OCI-LY3 (cell line): Measurements from ENCODE around the gene TRERF1.
"Not testable (repeated sequence)": the region's sequence is repeated elsewhere in the genome, so short reads cannot be mapped to it uniquely, and the experiment has no call there.

Experiments used
- H2AFZ ChIP-seq: fragments of 200-600, 300-600 bp; shearing (Covaris generic); 2 replicates; pipeline ENCODE4 v1.6.0; 2014; ENCODE audit warnings: antibody characterized with exemption, low read depth, low read length
- H3K27ac ChIP-seq: fragments of 200-600, 300-600 bp; sonication (generic); 2 replicates; pipeline ENCODE4 v1.5.1; 2014; ENCODE audit warnings: mild to moderate bottlenecking, low read length, moderate library complexity, mixed read lengths
- H3K27me3 ChIP-seq: fragments of 200-600, 300-600 bp; sonication (generic); 2 replicates; pipeline ENCODE4 v1.6.1; 2014; ENCODE audit warnings: low read depth, low read length, mixed read lengths
- H3K36me3 ChIP-seq: fragments of 200-600, 300-600 bp; sonication (generic); replicated peaks from 2 replicates; pipeline ENCODE3; 2014; ENCODE audit warnings: low read depth, low read length, mixed read lengths
- H3K4me1 ChIP-seq: fragments of 300-600, 200-600 bp; sonication (generic); 2 replicates; pipeline ENCODE4 v1.6.1; 2014; ENCODE audit warnings: low read length, mixed read lengths
- H3K4me2 ChIP-seq: fragments of 200-600, 300-600 bp; sonication (generic); 2 replicates; pipeline ENCODE4 v1.6.1; 2014; ENCODE audit warnings: low read length, mixed read lengths
- H3K4me3 ChIP-seq: fragments of 300-600, 200-600 bp; sonication (generic); 2 replicates; pipeline ENCODE4 v1.5.1; 2014; ENCODE audit warnings: antibody characterized with exemption, mild to moderate bottlenecking, low read length, moderate library complexity
- H3K79me2 ChIP-seq: fragments of 300-600, 200-600 bp; shearing (Covaris generic); 2 replicates; pipeline ENCODE4 v1.6.1; 2014; ENCODE audit warnings: mild to moderate bottlenecking, low read length, mixed read lengths
- H3K9ac ChIP-seq: fragments of 300-600, 200-600 bp; shearing (Covaris generic); 2 replicates; pipeline ENCODE4 v1.6.0; 2014; ENCODE audit warnings: mild to moderate bottlenecking, low read length, moderate library complexity
- H3K9me3 ChIP-seq: fragments of 200-600, 300-600 bp; shearing (Covaris generic); 2 replicates; pipeline ENCODE4 v1.6.1; 2014; ENCODE audit warnings: low read length, mixed read lengths; ENCODE audit not compliant: insufficient read depth
- H4K20me1 ChIP-seq: fragments of 200-600, 300-600 bp; sonication (generic); 2 replicates; pipeline ENCODE4 v1.6.1; 2016; ENCODE audit warnings: low read length, mixed read lengths; ENCODE audit not compliant: insufficient read depth
- EZH2phosphoT487 ChIP-seq: fragments of 200-600 bp; shearing (Covaris generic); IDR thresholded peaks from 2 replicates; pipeline ENCODE4 v1.6.1; 2018; ENCODE audit warnings: antibody characterized with exemption, mixed run types, low read depth
- TF ChIP-seq, protein P1 (sequence below): fragments of 200-600, 300-600 bp; sonication (generic); IDR thresholded peaks from 2 replicates; pipeline ENCODE4 v1.5.1; 2014; ENCODE audit warnings: antibody characterized with exemption, low read length, low read depth

TRERF1 gene

DNA sequence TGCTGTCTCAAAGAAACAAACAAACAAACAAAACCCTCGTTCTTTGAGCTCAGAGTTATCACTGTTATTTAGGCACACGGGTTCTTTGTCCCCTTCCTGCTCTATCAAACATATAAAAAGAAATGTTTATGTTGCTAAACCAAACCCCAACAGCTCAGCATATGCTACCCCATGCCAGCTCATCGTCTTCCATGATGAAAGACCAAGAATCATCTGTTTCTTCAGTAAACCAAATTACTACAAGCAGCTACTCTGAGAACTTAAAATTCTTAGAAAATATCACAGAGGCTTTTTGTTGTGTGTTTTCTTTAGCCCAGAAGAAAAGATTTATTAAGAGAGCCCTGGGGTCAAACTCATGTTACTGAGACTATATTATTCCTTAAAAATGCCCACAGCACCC is 4.7 kb downstream of the TRERF1 start:
- H2AFZ ChIP-seq: no peak overlapping the region

GRCh38 chr6:42446370-42446769 is 5.4 kb downstream of the TRERF1 start:
- Histone ChIP-seq H3K27me3 (no peaks in the 10 kb centered on the region), H3K4me1 (peaks cover 48% of the 10 kb centered on the region)
- TF ChIP-seq, protein P1, sequence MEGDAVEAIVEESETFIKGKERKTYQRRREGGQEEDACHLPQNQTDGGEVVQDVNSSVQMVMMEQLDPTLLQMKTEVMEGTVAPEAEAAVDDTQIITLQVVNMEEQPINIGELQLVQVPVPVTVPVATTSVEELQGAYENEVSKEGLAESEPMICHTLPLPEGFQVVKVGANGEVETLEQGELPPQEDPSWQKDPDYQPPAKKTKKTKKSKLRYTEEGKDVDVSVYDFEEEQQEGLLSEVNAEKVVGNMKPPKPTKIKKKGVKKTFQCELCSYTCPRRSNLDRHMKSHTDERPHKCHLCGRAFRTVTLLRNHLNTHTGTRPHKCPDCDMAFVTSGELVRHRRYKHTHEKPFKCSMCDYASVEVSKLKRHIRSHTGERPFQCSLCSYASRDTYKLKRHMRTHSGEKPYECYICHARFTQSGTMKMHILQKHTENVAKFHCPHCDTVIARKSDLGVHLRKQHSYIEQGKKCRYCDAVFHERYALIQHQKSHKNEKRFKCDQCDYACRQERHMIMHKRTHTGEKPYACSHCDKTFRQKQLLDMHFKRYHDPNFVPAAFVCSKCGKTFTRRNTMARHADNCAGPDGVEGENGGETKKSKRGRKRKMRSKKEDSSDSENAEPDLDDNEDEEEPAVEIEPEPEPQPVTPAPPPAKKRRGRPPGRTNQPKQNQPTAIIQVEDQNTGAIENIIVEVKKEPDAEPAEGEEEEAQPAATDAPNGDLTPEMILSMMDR: no peak
- TF ChIP-seq EZH2phosphoT487: no peak

More for the DNA sequence above, 4.7 kb downstream of the TRERF1 start:
- H3K79me2 ChIP-seq: peaks cover 93% of the 10 kb centered on the region
- no peak overlapping the region for H3K27ac ChIP-seq
- H4K20me1 ChIP-seq: 0 out of 2 replicates have a peak, but pooled peaks cover 13% of the 10 kb centered on the region
- no peak overlapping the region for H3K4me2 ChIP-seq
- no peaks in the 10 kb centered on the region for H3K9me3 ChIP-seq
- H3K4me3 ChIP-seq: no peak overlapping the region
- H3K4me1 ChIP-seq: peaks cover 42% of the 10 kb centered on the region
- TF ChIP-seq, protein P1: no peak
- no peak for TF ChIP-seq EZH2phosphoT487
- H3K36me3 ChIP-seq: peaks cover 31% of the 10 kb centered on the region
- no peaks in the 10 kb centered on the region for H3K27me3 ChIP-seq
- H3K9ac ChIP-seq: no peak overlapping the region

GRCh38 chr6:42445955-42446354 is 5.8 kb downstream of the TRERF1 start:
- H3K36me3 ChIP-seq: peaks cover 31% of the 10 kb centered on the region
- not testable (repeated sequence) for H3K9ac ChIP-seq, H2AFZ ChIP-seq, H3K9me3 ChIP-seq, H3K4me3 ChIP-seq, H3K27ac ChIP-seq, H3K4me2 ChIP-seq, H3K27me3 ChIP-seq
- peaks cover 52% of the 10 kb centered on the region for H3K4me1 ChIP-seq
- H4K20me1 ChIP-seq: 0 out of 2 replicates have a peak, but pooled peaks cover 13% of the 10 kb centered on the region
- H3K79me2 ChIP-seq: peaks cover 93% of the 10 kb centered on the region

More at GRCh38 chr6:42446370-42446769, 5.4 kb downstream of the TRERF1 start:
- Histone ChIP-seq H2AFZ (no peak overlapping the region), H3K36me3 (peaks cover 31% of the 10 kb centered on the region), H3K4me3 (no peak overlapping the region), H3K27ac (no peak overlapping the region), H3K9ac (no peak overlapping the region), H3K4me2 (no peak overlapping the region), H3K9me3 (no peaks in the 10 kb centered on the region), H4K20me1 (0 out of 2 replicates have a peak, but pooled peaks cover 13% of the 10 kb centered on the region), H3K79me2 (peaks cover 94% of the 10 kb centered on the region)

DNA sequence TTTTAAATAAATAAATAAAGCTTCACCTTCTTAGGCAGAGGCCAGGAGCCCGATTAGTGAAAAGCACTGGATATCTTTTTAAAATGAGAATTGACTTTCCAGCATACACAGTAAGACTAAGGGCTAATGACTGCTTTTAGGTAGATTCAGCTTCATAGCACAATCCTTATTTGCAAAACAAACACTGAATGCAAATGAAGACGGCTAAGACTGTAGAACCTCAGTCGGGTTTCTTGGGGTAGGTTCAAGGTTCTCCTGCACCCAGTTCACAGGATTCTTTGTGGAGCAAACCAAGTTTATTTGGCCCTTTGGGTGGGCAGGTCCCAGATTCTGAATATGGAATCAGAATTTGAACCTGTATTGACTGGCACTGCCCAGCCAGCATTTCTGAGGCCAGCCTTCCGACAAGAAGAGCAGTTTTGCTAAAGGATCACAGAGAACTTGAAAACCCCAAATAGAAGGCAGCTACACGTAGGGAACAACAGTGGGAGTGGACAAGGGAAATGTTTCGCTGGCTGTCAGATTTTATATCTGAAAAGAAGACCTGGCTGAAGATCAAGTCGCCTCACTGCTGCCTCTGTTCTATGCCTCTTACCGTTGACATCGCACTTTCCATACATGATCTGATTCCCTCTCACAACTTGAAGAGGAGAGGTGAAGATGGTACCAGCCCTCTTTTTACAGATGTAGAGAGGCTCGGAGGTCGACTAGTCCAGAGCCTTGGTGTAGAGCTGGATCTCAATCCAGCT is 8.2 kb downstream of the TRERF1 start:
- Histone ChIP-seq H2AFZ (no peak overlapping the region), H3K27me3 (no peaks in the 10 kb centered on the region), H3K27ac (no peak overlapping the region), H3K79me2 (peaks cover 94% of the 10 kb centered on the region), H4K20me1 (peaks cover 12% of the 10 kb centered on the region; the same call in 1 of the 2 replicates), H3K4me2 (peak overlapping the region; percentile 19), H3K36me3 (peaks cover 27% of the 10 kb centered on the region), H3K9ac (no peak overlapping the region), H3K9me3 (no peaks in the 10 kb centered on the region), H3K4me3 (no peak overlapping the region), H3K4me1 (peaks cover 61% of the 10 kb centered on the region)
- no peak for TF ChIP-seq EZH2phosphoT487
- TF ChIP-seq, protein P1: no peak
